Dendritic cell treated with granulocyte-macrophage colony-stimulating factor and Interleukin-4, amounts not matched to agents 40 ng/mL and 50 ng/mL, for 4 days (primary cell): ENCODE measurements around the gene NINJ2.

ENCODE experiments used
- H3K27ac Mint-ChIP-seq: one replicate; pipeline ENCODE4 v1.8.0; 2022; ENCODE audit warnings: mild to moderate bottlenecking, mixed read lengths
- H3K27me3 Mint-ChIP-seq: one replicate; pipeline ENCODE4 v1.8.0; 2022; ENCODE audit warnings: mild to moderate bottlenecking, mixed read lengths
- H3K36me3 Mint-ChIP-seq: one replicate; pipeline ENCODE4 v1.8.0; 2022; ENCODE audit warnings: low read depth, mixed read lengths
- H3K4me1 Mint-ChIP-seq: one replicate; pipeline ENCODE4 v1.8.0; 2022; ENCODE audit warnings: low read depth, mixed read lengths
- H3K4me3 Mint-ChIP-seq: one replicate; pipeline ENCODE4 v1.8.0; 2022; ENCODE audit warnings: mild to moderate bottlenecking, moderate library complexity, mixed read lengths
- H3K9me3 Mint-ChIP-seq: one replicate; pipeline ENCODE4 v1.8.0; 2022; ENCODE audit warnings: mixed read lengths
- intact Hi-C: fragments of 100-400 bp; cut with micrococcal nuclease; formaldehyde crosslinking; loops from one replicate; pipeline ENCODE4 v1.15.0; 2022

NINJ2 gene

DNA sequence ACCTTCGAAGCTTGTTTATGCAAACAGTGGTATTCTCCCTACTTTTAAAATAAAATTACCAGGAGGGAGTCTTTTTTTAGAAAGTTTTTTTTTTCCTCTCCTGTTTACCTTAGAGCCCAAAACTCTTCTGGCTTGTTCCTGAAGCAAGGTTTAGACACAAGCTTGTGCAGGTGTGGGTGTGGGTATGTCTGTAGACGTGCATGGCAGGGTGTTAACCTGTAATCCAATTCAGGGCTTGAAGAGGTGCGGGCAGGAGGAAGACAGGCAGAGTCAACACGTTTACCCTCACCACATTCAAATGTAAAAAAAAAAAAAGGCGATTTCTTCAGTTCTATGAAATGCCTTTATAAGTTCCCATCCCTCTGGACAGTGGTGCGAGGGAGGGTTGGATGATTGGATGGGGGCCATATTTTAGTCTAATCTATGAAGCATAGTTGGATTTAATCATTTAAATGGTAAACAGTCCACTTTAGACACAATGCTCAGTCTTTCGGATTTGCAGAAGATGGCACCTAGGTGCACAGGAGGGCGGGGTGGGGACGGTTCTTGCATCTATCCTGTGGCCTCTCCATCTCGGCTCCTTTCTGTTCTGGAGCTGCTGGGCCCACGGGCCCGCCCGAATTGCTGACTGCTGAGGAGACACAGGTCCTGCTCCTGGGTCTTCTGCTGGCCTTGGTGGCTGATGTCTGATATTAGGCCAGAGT, 982 bp upstream of the NINJ2 start:
- H3K4me3 Mint-ChIP-seq: no peak overlapping the region
- no peak overlapping the region for H3K27ac Mint-ChIP-seq
- intact Hi-C loops: loop anchor here (10.0 kb wide), 1 partner anchor 61 kb away; no protein-coding TSS in a partner anchor
- H3K36me3 Mint-ChIP-seq: no peaks in the 10 kb centered on the region
- H3K27me3 Mint-ChIP-seq: no peaks in the 10 kb centered on the region
- peaks cover 36% of the 10 kb centered on the region for H3K4me1 Mint-ChIP-seq
- H3K9me3 Mint-ChIP-seq: no peaks in the 10 kb centered on the region

DNA sequence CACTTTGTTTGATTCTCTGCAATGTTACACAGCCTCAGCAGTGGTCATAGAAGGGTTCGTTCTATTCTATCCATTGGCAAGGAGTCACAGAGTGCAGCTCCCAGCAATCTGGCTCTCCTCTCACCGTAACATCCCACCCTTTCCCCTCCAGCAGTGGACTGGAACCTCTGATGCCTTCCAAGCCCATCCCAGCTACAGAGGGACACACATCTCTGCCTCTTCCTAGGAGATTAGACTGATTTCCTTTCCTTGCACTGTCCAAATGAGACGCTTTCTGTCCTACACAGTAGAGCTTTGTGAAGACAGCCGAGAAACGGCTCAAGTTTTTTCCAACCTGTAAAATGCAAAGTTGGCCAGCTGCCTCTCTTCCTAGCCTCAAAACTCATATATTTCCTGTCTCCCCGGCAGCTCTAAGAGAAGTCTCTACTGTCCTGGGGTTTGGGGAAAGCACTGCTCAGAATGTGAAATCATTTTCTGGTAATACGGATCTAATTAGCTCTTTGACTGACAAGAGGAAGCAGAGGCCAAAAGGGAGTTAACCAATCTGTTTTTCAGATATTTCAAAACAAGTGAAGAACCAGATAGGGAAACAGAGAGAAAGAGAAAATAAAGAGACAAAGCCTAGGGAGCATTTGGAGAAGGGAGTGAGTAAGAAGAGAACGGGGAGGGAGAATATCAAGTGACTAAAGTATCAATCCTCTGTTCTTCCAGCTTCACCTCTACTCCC, 516 bp downstream of the NINJ2 start:
- no peaks in the 10 kb centered on the region for H3K9me3 Mint-ChIP-seq

GRCh38 chr12:661720-662486, 1.3 kb downstream of the NINJ2 start:
- Mint-ChIP-seq H3K4me3 (no peak overlapping the region), H3K9me3 (no peaks in the 10 kb centered on the region), H3K4me1 (peaks cover 28% of the 10 kb centered on the region), H3K27me3 (no peaks in the 10 kb centered on the region), H3K27ac (peak overlapping the region; percentile 63), H3K36me3 (no peaks in the 10 kb centered on the region)
- intact Hi-C loops: loop anchor here (10.0 kb wide), 1 partner anchor 63 kb away; no protein-coding TSS in a partner anchor

More for the DNA sequence above, 516 bp downstream of the NINJ2 start:
- intact Hi-C loops: loop anchor here (10.0 kb wide), 1 partner anchor 62 kb away; no protein-coding TSS in a partner anchor
- no peaks in the 10 kb centered on the region for H3K27me3 Mint-ChIP-seq
- peak overlapping the region; percentile 63 for H3K27ac Mint-ChIP-seq
- H3K36me3 Mint-ChIP-seq: no peaks in the 10 kb centered on the region
- H3K4me1 Mint-ChIP-seq: peaks cover 36% of the 10 kb centered on the region
- H3K4me3 Mint-ChIP-seq: no peak overlapping the region

GRCh38 chr12:659090-659683, 4.1 kb downstream of the NINJ2 start:
- Mint-ChIP-seq H3K36me3 (no peaks in the 10 kb centered on the region), H3K27ac (no peak overlapping the region), H3K27me3 (no peaks in the 10 kb centered on the region), H3K9me3 (no peaks in the 10 kb centered on the region), H3K4me1 (peaks cover 25% of the 10 kb centered on the region), H3K4me3 (no peak overlapping the region)
- intact Hi-C loops: loop anchor here (10.0 kb wide), 1 partner anchor 46 kb away; no protein-coding TSS in a partner anchor

GRCh38 chr12:650983-651382, 12.3 kb downstream of the NINJ2 start:
- Mint-ChIP-seq H3K9me3 (no peaks in the 10 kb centered on the region), H3K4me1 (peaks cover 18% of the 10 kb centered on the region), H3K4me3 (no peak overlapping the region), H3K36me3 (peaks cover 15% of the 10 kb centered on the region), H3K27me3 (no peaks in the 10 kb centered on the region), H3K27ac (no peak overlapping the region)
- intact Hi-C loops: loop anchor here (10.0 kb wide), 1 partner anchor 54 kb away; no protein-coding TSS in a partner anchor

DNA sequence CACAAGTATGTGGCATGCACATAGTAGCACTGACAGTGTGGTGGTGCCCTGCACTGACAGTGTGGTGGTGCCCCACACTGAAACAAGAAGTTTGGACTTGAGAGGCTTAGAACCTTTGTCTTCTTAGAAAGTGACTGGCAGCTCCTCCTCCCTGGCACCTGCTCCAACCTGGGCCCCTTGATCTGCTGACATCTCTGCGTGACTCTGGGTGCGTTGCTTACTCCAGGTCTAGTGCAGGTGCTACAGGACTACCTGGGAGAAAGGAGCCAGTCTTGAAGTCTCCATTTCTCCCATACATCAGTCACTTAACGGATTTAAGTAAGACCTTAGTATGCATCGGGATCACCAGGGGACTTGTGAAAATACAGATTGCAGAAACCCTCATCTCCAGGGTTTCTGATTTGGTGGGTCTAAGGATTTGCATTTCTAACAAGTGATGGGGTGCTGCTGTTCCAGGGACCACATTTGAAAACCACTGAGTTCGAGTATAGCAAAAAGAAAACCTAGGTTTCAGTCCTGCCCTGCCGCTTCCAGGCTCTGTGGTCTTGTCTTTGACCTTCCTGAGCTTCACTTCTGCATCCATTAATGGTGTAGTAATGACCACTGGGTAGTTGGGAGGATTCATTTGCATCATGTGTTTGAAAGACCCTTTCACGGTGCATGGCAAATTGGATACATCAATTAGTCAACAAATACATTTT, 15.7 kb downstream of the NINJ2 start:
- H3K27me3 Mint-ChIP-seq: no peaks in the 10 kb centered on the region
- H3K9me3 Mint-ChIP-seq: no peaks in the 10 kb centered on the region
- peaks cover 16% of the 10 kb centered on the region for H3K36me3 Mint-ChIP-seq
- peaks cover 48% of the 10 kb centered on the region for H3K4me1 Mint-ChIP-seq
- H3K27ac Mint-ChIP-seq: no peak overlapping the region
- intact Hi-C loops: no loop called here
- H3K4me3 Mint-ChIP-seq: no peak overlapping the region

DNA sequence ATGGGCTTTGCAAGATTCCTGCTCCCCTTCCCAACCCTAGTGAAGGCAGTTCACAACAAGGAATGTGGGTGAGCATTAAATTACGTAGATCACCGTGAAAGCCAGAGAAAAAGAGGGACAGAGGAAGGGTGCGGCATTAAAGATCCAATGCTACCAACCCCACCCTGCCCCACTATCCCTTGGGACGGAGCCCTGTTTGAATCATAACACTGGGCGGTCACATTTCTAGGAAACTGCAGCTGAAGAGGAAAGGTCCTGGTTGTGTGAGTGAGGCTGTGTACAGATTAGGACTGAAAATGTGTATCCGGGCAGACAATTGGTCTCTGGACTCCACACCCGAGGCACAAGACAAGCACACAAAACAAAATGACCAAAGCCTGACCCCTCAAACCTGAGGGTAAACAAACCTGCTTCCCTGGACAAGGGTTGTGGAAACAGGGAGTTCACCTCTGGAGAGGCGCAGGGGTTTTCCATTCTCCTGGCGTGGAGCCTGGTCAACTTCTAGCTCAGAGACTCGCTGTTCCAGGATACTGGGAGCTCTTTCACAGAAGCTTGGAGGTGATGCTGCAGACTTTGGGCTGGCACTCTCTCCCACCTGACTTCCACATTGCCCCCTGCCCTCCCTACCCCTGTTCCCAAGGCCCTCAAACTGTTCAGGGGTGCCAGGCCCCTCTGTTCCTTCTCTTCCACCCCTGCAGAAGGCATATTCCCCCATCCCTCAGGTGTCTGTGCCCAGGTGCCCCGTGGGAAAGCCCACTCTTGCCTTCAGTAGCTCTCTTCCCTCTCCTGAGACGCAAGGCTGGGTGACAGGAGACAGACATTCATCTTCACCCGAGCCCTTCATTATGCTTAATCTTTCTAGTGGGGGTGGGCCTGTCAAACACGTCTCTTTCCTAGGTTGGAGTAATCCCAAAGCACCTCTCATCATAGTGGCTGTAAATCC, 16.5 kb downstream of the NINJ2 start:
- peaks cover 53% of the 10 kb centered on the region for H3K4me1 Mint-ChIP-seq
- no peak overlapping the region for H3K27ac Mint-ChIP-seq
- intact Hi-C loops: no loop called here
- no peaks in the 10 kb centered on the region for H3K9me3 Mint-ChIP-seq
- peaks cover 16% of the 10 kb centered on the region for H3K36me3 Mint-ChIP-seq
- no peak overlapping the region for H3K4me3 Mint-ChIP-seq
- H3K27me3 Mint-ChIP-seq: no peaks in the 10 kb centered on the region

- intact Hi-C loops: no loop called here
- Mint-ChIP-seq H3K4me3 (no peak overlapping the region), H3K27ac (no peak overlapping the region)
Observed at GRCh38 chr12:645563-646071, 17.6 kb downstream of the NINJ2 start.

GRCh38 chr12:644818-645552, 18.3 kb downstream of the NINJ2 start:
- Mint-ChIP-seq H3K4me1 (peaks cover 59% of the 10 kb centered on the region), H3K9me3 (no peaks in the 10 kb centered on the region), H3K27ac (no peak overlapping the region), H3K4me3 (no peak overlapping the region), H3K27me3 (no peaks in the 10 kb centered on the region), H3K36me3 (peaks cover 16% of the 10 kb centered on the region)
- intact Hi-C loops: loop anchor here (5.0 kb wide), 2 partner anchors 68 to 107 kb away; partner anchors contain the start of gene WNK1

More at GRCh38 chr12:645563-646071, 17.6 kb downstream of the NINJ2 start:
- Mint-ChIP-seq H3K9me3 (no peaks in the 10 kb centered on the region), H3K36me3 (peaks cover 16% of the 10 kb centered on the region), H3K27me3 (no peaks in the 10 kb centered on the region), H3K4me1 (peaks cover 54% of the 10 kb centered on the region)

DNA sequence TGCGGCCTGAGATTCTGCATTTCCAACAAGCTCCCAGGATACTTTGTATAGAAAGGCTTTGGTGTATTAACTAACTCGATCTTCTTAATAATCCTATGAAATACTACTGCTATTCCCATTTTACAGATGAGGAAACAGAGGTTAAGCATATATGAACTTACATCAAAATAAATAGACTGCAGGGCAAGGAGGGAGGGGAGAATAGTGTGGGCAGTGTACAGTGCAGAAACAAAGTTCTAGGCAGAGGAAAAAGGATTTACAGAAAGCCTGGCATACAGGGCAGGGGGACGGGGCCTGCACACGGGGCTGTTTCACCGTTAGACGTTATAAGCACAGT, 19.0 kb downstream of the NINJ2 start:
- Mint-ChIP-seq H3K36me3 (peaks cover 16% of the 10 kb centered on the region), H3K27ac (peak overlapping the region; percentile 90), H3K4me1 (peaks cover 66% of the 10 kb centered on the region), H3K4me3 (no peak overlapping the region), H3K27me3 (no peaks in the 10 kb centered on the region), H3K9me3 (no peaks in the 10 kb centered on the region)
- intact Hi-C loops: loop anchor here (5.0 kb wide), 2 partner anchors 67 to 108 kb away; partner anchors contain the start of gene WNK1

- Mint-ChIP-seq H3K4me1 (peaks cover 72% of the 10 kb centered on the region), H3K4me3 (peak overlapping the region; percentile 73), H3K9me3 (no peaks in the 10 kb centered on the region), H3K27ac (peak overlapping the region; percentile 90), H3K27me3 (no peaks in the 10 kb centered on the region), H3K36me3 (peaks cover 16% of the 10 kb centered on the region)
- intact Hi-C loops: loop anchor here (5.0 kb wide), 2 partner anchors 66 to 109 kb away; partner anchors contain the start of gene WNK1
Observed at GRCh38 chr12:643475-644302, 19.6 kb downstream of the NINJ2 start.
